Esophagus squamous epithelium (tissue), 5 donors: ENCODE results near the gene COX18. TPM values are rescaled to one million over a fixed set of nuclear protein-coding genes. Genes with fewer than 3 reads are reported as not detected.

Experiments used
- DNase-seq: peaks from one replicate; lab custom pipeline; 2025; lab: John Stamatoyannopoulos, UW
- H3K27ac ChIP-seq, 4 donors: fragments of 200-600 bp; sonication (generic); one replicate each; pipeline ENCODE4 v1.5.1; 2016 to 2019; ENCODE audit warnings: mild to moderate bottlenecking in 1 of 4
- H3K27me3 ChIP-seq, 4 donors: fragments of 200-600 bp; sonication (generic); 1 replicate in 3 of 4; 2 replicates in 1 of 4; pipeline versions ENCODE4 v1.5.1 to v1.6.0; 2017 to 2021; ENCODE audit warnings: antibody characterized with exemption in 1 of 4
- H3K36me3 ChIP-seq, 3 donors: fragments of 200-600 bp; sonication (generic); one replicate each; pipeline ENCODE4 v1.5.1; 2016 to 2019
- H3K4me1 ChIP-seq, 3 donors: fragments of 200-600 bp; sonication (generic); one replicate each; pipeline ENCODE4 v1.5.1; 2017 to 2019
- H3K4me3 ChIP-seq, 4 donors: fragments of 200-600 bp; sonication (generic); 1 replicate in 3 of 4; 2 replicates in 1 of 4; pipeline ENCODE4 v1.5.1; 2016 to 2019; ENCODE audit warnings: mild to moderate bottlenecking in 2 of 4, moderate library complexity in 1 of 4
- H3K9me3 ChIP-seq, 3 donors: fragments of 200-600 bp; sonication (generic); one replicate each; pipeline ENCODE4 v1.5.1; 2016 to 2019
- POLR2A ChIP-seq, 4 donors: fragments of 450-650 bp; IDR thresholded peaks; one replicate each; pipeline ENCODE4 v1.6.1; 2017; ENCODE audit warnings: antibody characterized with exemption in 4 of 4, mild to moderate bottlenecking in 4 of 4, moderate library complexity in 3 of 4
- WGBS, 2 donors: methylation state at CpG; one replicate each; pipeline ENCODE4 v1.1.5; 2018; 5-methylcytosine and 5-hydroxymethylcytosine counted together
- intact Hi-C: fragments of 100-400 bp; cut with DNase I; formaldehyde crosslinking; loops from one replicate; pipeline ENCODE4 v1.15.0; 2022
- total RNA-seq, 4 donors: library from RNA; depleted of rRNA; stranded (reverse); fragments of >200 nt; gene quantifications; one replicate each; pipeline ENCODE4 v1.1.0, GENCODE V29; 2016
- TF ChIP-seq, protein P1 (sequence below), 6 experiments: fragments of 450-650 bp in 4 of 6; fragments of 200-600 bp in 2 of 6; sonication (generic) in 2 of 6; IDR thresholded peaks; one replicate each; pipeline ENCODE4 v1.5.1; 2016 to 2019; ENCODE audit warnings: antibody characterized with exemption in 6 of 6, mild to moderate bottlenecking in 4 of 6, moderate library complexity in 4 of 6
- donor health status: DM: yes; HTN: yes; CAD: no.

COX18 gene
- total RNA-seq, 4 donors from 2014 or later = 14.1 to 24.9 (median 17.6) TPM

DNA sequence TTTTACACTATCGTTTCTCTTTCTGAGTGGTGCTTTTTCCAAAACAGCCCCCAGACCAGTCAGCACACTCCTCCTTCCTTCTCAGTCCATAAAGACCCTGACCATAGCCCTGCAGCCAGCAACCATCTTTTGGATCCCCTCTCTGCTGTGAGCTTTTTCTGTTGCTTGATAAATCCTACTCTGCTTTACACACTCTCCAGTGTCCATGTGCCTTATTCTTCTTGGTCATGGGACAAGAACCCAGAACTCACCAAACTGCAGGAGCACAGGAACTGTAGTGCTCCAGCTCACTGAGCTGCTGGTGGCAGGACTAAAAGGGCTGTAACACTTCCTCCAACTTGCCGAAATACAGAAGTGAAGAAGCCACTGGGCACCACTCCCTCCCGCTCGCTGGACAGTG lies 32.5 kb downstream of the COX18 start:
- Histone ChIP-seq H3K36me3 (no peaks in the 10 kb centered on the region), H3K4me1 (no peaks in the 10 kb centered on the region), H3K4me3 (no peak overlapping the region), H3K27me3 (no peaks in the 10 kb centered on the region), H3K27ac (no peak overlapping the region), H3K9me3 (peaks cover 0 to 15% (median 3%) of the 10 kb centered on the region in 3 donors)
- DNase-seq = no peak
- TF ChIP-seq, protein P1, sequence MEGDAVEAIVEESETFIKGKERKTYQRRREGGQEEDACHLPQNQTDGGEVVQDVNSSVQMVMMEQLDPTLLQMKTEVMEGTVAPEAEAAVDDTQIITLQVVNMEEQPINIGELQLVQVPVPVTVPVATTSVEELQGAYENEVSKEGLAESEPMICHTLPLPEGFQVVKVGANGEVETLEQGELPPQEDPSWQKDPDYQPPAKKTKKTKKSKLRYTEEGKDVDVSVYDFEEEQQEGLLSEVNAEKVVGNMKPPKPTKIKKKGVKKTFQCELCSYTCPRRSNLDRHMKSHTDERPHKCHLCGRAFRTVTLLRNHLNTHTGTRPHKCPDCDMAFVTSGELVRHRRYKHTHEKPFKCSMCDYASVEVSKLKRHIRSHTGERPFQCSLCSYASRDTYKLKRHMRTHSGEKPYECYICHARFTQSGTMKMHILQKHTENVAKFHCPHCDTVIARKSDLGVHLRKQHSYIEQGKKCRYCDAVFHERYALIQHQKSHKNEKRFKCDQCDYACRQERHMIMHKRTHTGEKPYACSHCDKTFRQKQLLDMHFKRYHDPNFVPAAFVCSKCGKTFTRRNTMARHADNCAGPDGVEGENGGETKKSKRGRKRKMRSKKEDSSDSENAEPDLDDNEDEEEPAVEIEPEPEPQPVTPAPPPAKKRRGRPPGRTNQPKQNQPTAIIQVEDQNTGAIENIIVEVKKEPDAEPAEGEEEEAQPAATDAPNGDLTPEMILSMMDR (IDR thresholded peaks at IDR 0.05) = no peak
- no peak for TF ChIP-seq POLR2A (IDR thresholded peaks at IDR 0.05)
- intact Hi-C loops = no loop called here
- 79 to 94% methylated on average over 3 to 4 of the region's 4 CpGs for WGBS, 2 donors

DNA sequence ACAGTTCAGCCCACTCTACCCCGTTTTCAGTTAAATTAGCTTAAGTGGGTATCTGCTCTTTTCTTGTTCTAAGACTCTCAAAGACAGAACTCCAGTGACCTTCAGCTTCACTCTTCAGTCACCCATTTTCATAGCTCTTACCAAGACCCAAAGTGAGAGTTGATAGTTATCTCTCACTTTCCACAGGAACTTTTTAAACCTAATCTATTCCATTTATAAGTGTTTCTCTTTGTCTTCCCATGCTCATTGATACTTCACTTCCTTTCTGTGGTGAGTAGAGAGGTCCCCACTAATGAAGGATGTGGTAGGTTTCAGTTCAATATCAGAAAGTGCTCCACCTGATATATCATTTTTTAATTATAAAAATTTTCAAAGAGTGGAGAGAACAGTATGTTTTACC lies 33.4 kb downstream of the COX18 start:
- 64 to 75% methylated on average over 1 of the region's 1 CpG for WGBS, 2 donors
- Histone ChIP-seq H3K27me3 (no peaks in the 10 kb centered on the region), H3K4me1 (no peaks in the 10 kb centered on the region), H3K4me3 (no peak overlapping the region), H3K36me3 (no peaks in the 10 kb centered on the region), H3K27ac (no peak overlapping the region), H3K9me3 (peaks cover 0 to 15% (median 3%) of the 10 kb centered on the region in 3 donors)
- DNase-seq = no peak
- TF ChIP-seq, protein P1 (IDR thresholded peaks at IDR 0.05) = no peak
- intact Hi-C loops = no loop called here

DNA sequence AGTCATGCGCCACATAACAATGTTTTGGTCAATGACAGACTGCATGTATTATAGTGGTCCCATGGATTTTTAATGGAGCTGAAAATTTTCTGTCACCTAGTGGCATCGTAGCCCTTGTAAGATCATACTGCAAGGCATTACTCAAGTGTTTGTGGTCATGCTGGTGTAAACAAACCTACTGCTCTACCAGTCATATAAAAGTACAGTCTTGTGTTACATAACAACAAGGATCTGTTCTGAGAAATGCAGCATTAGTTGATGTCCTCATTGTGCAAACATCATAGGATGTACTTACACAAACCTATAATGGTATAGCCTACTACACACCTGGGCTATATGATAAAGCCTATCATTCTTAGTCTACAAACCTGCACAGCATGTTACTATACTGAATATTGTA lies 34.6 kb downstream of the COX18 start:
- intact Hi-C loops = no loop called here
- Histone ChIP-seq H3K9me3 (peaks cover 0 to 15% (median 3%) of the 10 kb centered on the region in 3 donors), H3K36me3 (no peaks in the 10 kb centered on the region), H3K27me3 (no peaks in the 10 kb centered on the region), H3K4me1 (no peaks in the 10 kb centered on the region), H3K27ac (no peak overlapping the region), H3K4me3 (no peak overlapping the region)
- TF ChIP-seq, protein P1 (IDR thresholded peaks at IDR 0.05) = no peak
- TF ChIP-seq POLR2A (IDR thresholded peaks at IDR 0.05) = no peak
- WGBS, 2 donors = 83 to 92% methylated on average over 2 of the region's 2 CpGs
- DNase-seq = no peak

DNA sequence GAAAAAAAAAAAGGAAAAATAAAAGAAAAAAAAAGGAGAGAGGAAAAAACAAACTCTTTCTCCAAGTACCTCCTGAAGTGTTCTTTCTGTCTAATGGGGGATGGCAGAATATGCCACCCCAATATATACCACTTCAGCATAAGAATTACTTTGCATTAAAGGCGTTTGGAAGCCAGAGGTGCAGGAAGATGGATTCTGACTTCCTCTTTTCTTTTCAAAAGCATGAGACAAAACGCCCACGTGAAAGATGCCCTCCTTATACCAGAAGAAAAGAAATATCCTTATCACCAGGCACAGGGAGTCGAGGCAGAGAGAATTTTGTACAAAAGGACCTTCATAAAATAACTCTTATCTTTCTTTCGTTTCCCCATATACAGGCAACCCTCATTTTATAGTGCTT lies 40.9 kb downstream of the COX18 start:
- intact Hi-C loops = no loop called here

DNA sequence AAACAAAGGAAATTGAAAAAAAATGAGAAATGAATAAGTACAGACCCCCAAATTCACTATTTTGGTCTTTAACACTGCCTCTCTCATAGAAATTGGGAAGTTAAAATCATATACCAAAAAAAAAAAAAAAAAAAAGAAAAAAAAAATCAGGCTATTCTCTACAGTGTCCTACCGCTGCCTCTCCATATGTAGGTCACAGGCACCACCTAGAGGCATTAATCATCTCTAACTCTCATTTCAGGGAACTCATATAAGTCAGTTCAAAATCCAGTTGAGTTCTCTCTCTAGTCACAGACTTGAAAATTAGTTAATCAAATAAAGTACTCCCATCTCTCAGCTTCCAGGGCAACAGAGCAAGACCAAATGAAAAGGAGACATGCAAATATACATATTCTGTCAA lies 47.9 kb downstream of the COX18 start:
- H3K4me3 ChIP-seq = no peak overlapping the region
- no peaks in the 10 kb centered on the region for H3K9me3 ChIP-seq
- WGBS, 2 donors = 11 to 14% methylated on average over 1 of the region's 1 CpG
- no peaks in the 10 kb centered on the region for H3K36me3 ChIP-seq
- no peak overlapping the region for H3K27ac ChIP-seq
- intact Hi-C loops = no loop called here
- H3K27me3 ChIP-seq = peaks cover 0 to 4% (median 0%) of the 10 kb centered on the region in 4 donors
- H3K4me1 ChIP-seq = no peaks in the 10 kb centered on the region
- no peak for DNase-seq
- TF ChIP-seq POLR2A (IDR thresholded peaks at IDR 0.05) = no peak
- TF ChIP-seq, protein P1 (IDR thresholded peaks at IDR 0.05) = peak in 1 of 6 experiments; percentile 26

More for the DNA sequence above, 40.9 kb downstream of the COX18 start:
- TF ChIP-seq POLR2A (IDR thresholded peaks at IDR 0.05) = no peak
- TF ChIP-seq, protein P1 (IDR thresholded peaks at IDR 0.05) = no peak
- H3K4me1 ChIP-seq = no peaks in the 10 kb centered on the region
- WGBS, 2 donors = 49 to 56% methylated on average over 5 of the region's 5 CpGs
- no peaks in the 10 kb centered on the region for H3K36me3 ChIP-seq
- H3K4me3 ChIP-seq = no peak overlapping the region
- no peak overlapping the region for H3K27ac ChIP-seq
- peaks cover 0 to 3% (median 0%) of the 10 kb centered on the region in 4 donors for H3K27me3 ChIP-seq
- no peak for DNase-seq
- no peaks in the 10 kb centered on the region for H3K9me3 ChIP-seq
